GM12872 (cell line): Measurements from ENCODE around the gene FFAR3.

Experiments used
- CTCF ChIP-seq: IDR thresholded peaks from 3 replicates; pipeline ENCODE4 v1.5.1; 2011; ENCODE audit warnings: low read depth, mild to moderate bottlenecking, low read length, moderate library complexity; ENCODE audit not compliant: insufficient read depth

Gene FFAR3

GRCh38 chr19:35357867-35358573 lies at the start of gene FFAR3:
TSS of gene FFAR3 (plus strand) at chr19:35358460. CDS start at chr19:35358891, 431 bp downstream.
- TF ChIP-seq CTCF: no peak

- no peak for TF ChIP-seq CTCF
Observed at GRCh38 chr19:35308910-35309309, 49.4 kb upstream of the FFAR3 start.

- TF ChIP-seq CTCF: no peak
Observed at GRCh38 chr19:35309481-35310279, 48.6 kb upstream of the FFAR3 start.

- no peak for TF ChIP-seq CTCF
Observed at GRCh38 chr19:35310331-35310730, 47.9 kb upstream of the FFAR3 start.

- TF ChIP-seq CTCF: no peak
Observed at GRCh38 chr19:35310811-35311465, 47.3 kb upstream of the FFAR3 start.

- TF ChIP-seq CTCF: no peak
Observed at GRCh38 chr19:35311901-35312665, 46.2 kb upstream of the FFAR3 start.
